Measurements from ENCODE around the gene DUSP19. TPM values are rescaled to one million over a fixed set of nuclear protein-coding genes. Genes with fewer than 3 reads are reported as not detected.

Gene DUSP19
- total and polyA plus RNA-seq, 2 donors from 2014 or later: 1.8 to 4.4 TPM

DNA sequence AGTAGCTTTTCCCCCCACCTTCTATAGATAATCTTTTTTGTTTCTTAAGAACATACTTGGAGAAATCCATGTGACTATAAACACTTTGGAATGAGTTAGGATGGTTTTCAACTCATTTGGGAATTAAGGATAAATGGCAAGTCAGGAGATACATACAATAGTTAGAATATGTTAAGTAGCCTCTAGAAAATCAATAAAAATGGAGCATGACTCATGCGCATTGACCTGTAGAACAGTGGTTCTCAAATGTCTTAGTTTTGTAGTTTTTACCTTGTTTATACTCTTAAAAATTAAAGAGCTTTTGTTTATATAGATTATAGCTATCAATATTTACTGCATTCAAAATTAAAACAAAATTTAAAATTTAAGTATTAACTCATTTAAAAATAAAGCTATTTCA lies 70.4 kb downstream of the DUSP19 start:
- intact Hi-C loops (cut with DNase I): no loop called here
- TF ChIP-seq, protein P1, sequence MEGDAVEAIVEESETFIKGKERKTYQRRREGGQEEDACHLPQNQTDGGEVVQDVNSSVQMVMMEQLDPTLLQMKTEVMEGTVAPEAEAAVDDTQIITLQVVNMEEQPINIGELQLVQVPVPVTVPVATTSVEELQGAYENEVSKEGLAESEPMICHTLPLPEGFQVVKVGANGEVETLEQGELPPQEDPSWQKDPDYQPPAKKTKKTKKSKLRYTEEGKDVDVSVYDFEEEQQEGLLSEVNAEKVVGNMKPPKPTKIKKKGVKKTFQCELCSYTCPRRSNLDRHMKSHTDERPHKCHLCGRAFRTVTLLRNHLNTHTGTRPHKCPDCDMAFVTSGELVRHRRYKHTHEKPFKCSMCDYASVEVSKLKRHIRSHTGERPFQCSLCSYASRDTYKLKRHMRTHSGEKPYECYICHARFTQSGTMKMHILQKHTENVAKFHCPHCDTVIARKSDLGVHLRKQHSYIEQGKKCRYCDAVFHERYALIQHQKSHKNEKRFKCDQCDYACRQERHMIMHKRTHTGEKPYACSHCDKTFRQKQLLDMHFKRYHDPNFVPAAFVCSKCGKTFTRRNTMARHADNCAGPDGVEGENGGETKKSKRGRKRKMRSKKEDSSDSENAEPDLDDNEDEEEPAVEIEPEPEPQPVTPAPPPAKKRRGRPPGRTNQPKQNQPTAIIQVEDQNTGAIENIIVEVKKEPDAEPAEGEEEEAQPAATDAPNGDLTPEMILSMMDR (IDR thresholded peaks at IDR 0.05; ENCODE audit: borderline replicate concordance, extremely low read depth, insufficient read depth): no peak
- Histone ChIP-seq H3K27me3 (ENCODE audit: control insufficient read depth, insufficient read depth, low read length) (no peaks in the 10 kb centered on the region), H3K9ac (ENCODE audit: low read length in 3 of 3) (no peak overlapping the region), H3K4me1 (ENCODE audit: control insufficient read depth in 2 of 3, insufficient read depth in 2 of 3, low read depth in 1 of 3, low read length in 3 of 3) (no peaks in the 10 kb centered on the region), H3K9me3 (ENCODE audit: control insufficient read depth in 2 of 3, insufficient read depth in 1 of 3, low read length in 3 of 3) (peaks cover 0 to 4% (median 0%) of the 10 kb centered on the region in 3 donors), H3K36me3 (ENCODE audit: control insufficient read depth in 2 of 3, insufficient read depth in 3 of 3, low read length in 3 of 3) (no peaks in the 10 kb centered on the region), H3K27ac (ENCODE audit: low read depth in 2 of 2, low read length in 2 of 2) (no peak overlapping the region), H3K4me3 (ENCODE audit: low read length in 3 of 3) (no peak overlapping the region)
- DNase-seq (no peak), FAIRE-seq (peak; percentile 73)

DNA sequence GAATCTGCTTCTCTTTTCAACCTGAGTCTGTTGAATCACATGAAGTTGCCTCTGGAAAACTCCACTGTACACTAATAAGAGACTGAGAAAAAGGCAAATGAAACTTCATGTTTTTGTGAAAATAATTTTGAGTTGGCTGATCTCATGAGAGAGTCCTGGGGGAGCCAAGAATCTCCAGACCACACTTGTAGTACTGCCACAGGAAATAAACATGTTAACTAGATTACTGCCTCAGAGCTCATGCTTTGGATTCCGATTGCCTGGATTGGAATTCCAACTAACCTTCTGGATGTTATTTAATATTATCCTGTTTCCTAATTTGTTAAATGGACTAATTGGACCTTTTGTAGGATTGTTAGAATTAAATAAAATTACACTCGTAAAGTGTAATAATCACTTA lies 70.9 kb downstream of the DUSP19 start:
- TF ChIP-seq, protein P1 (IDR thresholded peaks at IDR 0.05; ENCODE audit: borderline replicate concordance, extremely low read depth, insufficient read depth): no peak
- Histone ChIP-seq H3K4me1 (ENCODE audit: control insufficient read depth in 2 of 3, insufficient read depth in 2 of 3, low read depth in 1 of 3, low read length in 3 of 3) (no peaks in the 10 kb centered on the region), H3K36me3 (ENCODE audit: control insufficient read depth in 2 of 3, insufficient read depth in 3 of 3, low read length in 3 of 3) (no peaks in the 10 kb centered on the region), H3K27me3 (ENCODE audit: control insufficient read depth, insufficient read depth, low read length) (no peaks in the 10 kb centered on the region), H3K4me3 (ENCODE audit: low read length in 3 of 3) (no peak overlapping the region), H3K9ac (ENCODE audit: low read length in 3 of 3) (no peak overlapping the region), H3K9me3 (ENCODE audit: control insufficient read depth in 2 of 3, insufficient read depth in 1 of 3, low read length in 3 of 3) (no peaks in the 10 kb centered on the region), H3K27ac (ENCODE audit: low read depth in 2 of 2, low read length in 2 of 2) (no peak overlapping the region)
- DNase-seq: no peak
- intact Hi-C loops (cut with DNase I): no loop called here
- FAIRE-seq: no peak

Other genes with a start within 250 kb of the DUSP19 start
- 12.9 TPM for gene FRZB, start 212.1 kb upstream of the DUSP19 start, total RNA-seq
- gene FRZB, start 212.1 kb upstream of the DUSP19 start, polyA plus RNA-seq (ENCODE audit: insufficient read depth, low read depth, low replicate concordance): 21.3 TPM
- gene NCKAP1, start 40.3 kb upstream of the DUSP19 start, total RNA-seq: 140 TPM
- 45.4 TPM for gene NCKAP1, start 40.3 kb upstream of the DUSP19 start, polyA plus RNA-seq (ENCODE audit: insufficient read depth, low read depth, low replicate concordance)
- 17.9 TPM for gene NUP35, start 45.7 kb downstream of the DUSP19 start, total RNA-seq
- 12.3 TPM for gene NUP35, start 45.7 kb downstream of the DUSP19 start, polyA plus RNA-seq (ENCODE audit: insufficient read depth, low read depth, low replicate concordance)

Measured in kidney (tissue), 14 donors.